ENCODE data around the gene KANSL2.
"Not testable (repeated sequence)": the region's sequence is repeated elsewhere in the genome, so short reads cannot be mapped to it uniquely, and the experiment has no call there.

KANSL2 gene, protein sequence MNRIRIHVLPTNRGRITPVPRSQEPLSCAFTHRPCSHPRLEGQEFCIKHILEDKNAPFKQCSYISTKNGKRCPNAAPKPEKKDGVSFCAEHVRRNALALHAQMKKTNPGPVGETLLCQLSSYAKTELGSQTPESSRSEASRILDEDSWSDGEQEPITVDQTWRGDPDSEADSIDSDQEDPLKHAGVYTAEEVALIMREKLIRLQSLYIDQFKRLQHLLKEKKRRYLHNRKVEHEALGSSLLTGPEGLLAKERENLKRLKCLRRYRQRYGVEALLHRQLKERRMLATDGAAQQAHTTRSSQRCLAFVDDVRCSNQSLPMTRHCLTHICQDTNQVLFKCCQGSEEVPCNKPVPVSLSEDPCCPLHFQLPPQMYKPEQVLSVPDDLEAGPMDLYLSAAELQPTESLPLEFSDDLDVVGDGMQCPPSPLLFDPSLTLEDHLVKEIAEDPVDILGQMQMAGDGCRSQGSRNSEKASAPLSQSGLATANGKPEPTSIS

DNA sequence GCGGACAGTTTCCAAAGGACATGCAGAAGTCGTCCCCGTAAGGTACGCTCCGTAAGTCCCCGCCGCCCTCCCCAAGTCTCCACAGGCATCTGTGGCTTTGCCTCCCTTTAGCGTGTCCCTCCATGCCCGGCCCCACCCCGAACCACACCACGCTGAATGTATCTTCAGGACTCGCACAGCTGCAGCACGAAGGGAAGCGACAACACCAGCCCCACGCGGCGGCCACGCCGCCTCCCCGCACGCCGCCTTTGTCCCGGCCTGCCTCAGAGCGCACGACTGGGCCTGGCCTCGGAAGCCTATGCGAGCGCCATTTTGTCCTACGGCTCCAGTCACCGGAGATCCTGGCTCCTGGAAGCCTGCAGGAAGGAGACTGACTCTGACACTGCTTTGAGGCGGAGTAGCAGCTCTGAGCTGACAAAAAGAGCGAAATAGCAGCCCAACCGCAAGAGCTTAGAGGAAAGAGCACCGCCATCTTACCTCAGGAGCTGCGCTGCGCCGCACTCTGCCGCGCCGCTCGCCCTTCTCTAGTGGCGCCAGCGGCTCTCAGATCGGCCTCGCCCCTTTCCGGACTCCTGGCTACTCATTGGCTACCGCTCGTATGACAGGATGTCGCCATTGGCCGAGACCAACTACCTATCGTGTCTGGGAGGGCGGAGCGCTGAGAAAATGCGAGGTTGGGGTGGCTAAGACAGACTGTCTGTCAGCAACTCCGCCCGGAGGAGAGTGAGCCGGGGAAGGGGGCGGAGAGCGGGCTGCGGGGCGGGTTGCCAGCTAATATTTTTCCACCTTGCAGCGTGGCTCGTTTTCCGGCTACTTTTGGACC is at the start of gene KANSL2:
KANSL2 (minus strand) TSS at position 529 of the 823 bp plus-strand sequence. CDS start 606 bp downstream, outside the sequence.
- DNase-seq (ENCODE audit: low spot score): peak; percentile 97

DNA sequence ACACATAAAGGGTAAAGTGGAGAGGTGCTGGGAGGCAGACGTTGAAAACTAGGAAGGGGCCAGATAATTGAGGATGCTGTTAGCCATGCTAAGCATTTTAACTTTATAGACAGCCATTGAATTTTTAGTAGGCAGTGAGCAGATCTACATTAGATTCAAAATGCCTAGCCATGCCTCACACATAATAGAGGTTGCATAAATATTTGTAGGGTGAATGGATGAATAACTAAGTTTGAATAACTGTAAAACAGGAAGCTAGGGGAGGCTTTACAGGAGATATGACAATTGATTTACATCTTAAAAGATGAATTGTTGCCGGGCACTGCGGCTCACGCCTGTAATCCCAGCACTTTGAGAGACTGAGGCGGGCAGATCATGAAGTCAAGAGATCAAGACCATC is 46.8 kb upstream of the KANSL2 start:
- DNase-seq (ENCODE audit: low spot score): no peak

DNA sequence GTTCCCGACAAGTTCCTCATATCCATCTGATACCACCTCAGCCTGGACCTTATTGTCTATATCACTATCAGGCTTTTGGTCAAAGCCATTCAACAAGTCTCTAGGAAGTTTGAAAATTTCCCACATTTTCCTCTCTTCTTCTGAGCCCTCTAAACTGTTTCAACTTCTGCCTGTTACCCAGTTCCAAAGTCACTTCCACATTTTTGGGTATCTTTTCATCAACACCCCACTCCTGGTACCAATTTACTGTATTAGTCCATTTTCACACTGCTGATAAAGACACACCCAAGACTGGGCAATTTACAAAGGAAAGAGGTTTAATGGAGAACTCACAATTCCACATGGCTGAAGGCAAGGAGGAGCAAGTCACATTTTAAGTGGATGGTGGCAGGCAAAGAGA is 38.7 kb upstream of the KANSL2 start:
- not testable (repeated sequence) for DNase-seq (ENCODE audit: low spot score)

DNA sequence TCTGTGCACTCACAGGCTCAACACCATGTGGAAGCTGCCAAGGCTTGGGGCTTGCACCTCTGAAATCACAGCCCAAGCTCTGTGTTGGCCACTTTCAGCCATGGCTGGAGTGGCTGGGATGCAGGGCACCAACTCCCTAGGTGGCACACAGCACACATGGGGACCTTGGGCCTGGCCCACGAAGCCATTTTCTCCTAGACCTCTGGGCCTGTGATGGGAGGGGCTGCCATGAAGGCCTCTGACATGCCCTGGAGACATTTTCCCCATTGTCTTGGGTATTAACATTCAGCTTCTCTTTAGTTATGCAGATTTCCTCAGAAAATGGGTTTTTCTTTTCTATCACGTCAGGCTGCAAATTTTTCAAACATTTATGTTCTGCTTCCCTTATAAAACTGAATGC is 38.1 kb upstream of the KANSL2 start:
- not testable (repeated sequence) for DNase-seq (ENCODE audit: low spot score)

DNA sequence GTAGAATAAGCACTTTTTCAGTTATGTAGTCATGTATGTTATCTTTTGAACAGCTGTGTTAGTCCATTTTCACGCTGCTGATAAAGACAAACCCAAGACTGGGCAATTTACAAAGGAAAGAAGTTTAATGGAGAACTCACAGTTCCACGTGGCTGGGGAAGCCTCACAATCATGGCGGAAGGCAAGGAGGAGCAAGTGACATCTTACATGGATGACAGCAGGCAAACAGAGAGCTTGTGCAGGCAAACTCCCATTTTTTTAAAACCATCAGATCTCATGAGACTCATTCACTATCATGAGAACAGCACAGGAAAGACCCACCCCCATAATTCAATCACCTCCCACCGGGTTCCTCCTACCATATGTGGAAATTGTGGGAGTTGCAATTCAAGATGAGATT is 37.0 kb upstream of the KANSL2 start:
- DNase-seq (ENCODE audit: low spot score): not testable (repeated sequence)

DNA sequence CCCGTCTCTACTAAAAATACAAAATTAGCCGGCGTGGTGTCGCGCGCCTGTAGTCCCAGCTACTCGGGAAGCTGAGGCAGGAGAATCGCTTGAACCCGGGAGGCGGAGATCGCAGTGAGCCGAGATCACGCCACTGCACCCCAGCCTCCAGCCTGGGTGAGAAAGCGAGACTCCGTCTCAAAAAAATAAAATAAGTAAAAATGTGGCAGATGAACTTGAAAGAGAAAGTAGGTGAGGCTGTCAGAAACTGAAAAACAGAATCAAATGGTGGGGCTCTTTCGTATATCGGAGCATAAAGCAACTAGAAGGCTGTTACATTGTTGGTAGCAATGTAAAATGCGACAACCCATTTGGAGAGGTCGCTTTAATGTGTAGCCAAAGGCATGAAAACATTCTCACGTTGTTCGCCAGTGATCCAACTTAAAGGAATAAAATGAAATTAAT is 35.2 kb upstream of the KANSL2 start:
- no peak for DNase-seq (ENCODE audit: low spot score)

DNA sequence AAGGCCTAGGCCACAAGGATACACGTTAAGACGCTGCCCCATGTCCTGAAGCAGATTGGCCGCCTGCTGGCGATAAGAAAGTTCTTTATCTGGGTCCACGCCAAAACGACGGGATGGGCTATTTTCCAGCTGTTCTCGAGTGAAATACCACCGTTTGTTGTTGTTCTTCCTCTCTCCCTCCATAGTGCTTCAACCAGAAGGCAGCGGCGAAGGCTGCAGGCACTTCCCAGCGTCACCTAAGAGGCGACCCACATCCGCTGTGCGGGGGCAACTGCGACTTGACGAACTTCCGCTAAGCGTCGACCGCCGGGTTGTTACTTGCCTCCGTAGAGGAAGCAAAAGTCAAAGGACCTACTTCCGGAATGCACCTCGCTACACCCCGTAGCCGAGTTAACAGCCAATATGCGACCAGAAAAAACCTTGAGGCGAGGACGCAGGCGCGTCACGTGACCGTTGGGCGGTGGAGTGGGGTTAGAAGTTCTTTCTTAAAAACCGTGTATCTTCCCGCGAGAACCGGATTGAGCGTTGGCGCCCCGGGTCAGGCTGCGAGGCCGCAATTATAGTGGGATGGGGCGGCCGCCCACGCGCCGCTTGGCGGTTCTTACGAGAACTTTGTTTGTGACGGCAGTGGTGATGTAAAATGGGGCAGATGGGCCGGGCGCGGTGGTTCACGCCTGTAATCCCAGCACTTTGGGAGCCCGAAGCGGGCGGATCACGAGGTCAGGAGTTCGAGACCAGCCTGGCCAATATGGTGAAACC is 34.6 kb upstream of the KANSL2 start, which contains the start of gene CCNT1:
CCNT1 (minus strand) TSS at position 215 of the 759 bp plus-strand sequence; CDS start at position 183, 32 bp downstream.
- DNase-seq (ENCODE audit: low spot score): peak; percentile 99

DNA sequence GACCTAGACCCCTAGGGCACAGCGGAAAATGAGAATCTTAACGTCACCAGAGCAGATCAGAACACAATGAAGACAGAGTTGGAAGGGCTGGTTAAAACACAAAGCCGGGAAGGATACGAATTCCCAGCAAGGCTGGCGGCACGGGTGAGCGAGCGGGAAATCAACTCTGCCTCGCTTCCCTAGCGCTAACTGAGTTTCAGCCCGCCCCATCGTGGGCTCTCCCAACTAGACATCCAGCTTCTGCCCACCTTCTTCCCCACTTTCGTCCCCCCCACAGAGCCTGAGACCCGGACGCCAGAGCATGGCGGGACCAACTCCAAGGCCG is 34.1 kb upstream of the KANSL2 start:
- no peak for DNase-seq (ENCODE audit: low spot score)

DNA sequence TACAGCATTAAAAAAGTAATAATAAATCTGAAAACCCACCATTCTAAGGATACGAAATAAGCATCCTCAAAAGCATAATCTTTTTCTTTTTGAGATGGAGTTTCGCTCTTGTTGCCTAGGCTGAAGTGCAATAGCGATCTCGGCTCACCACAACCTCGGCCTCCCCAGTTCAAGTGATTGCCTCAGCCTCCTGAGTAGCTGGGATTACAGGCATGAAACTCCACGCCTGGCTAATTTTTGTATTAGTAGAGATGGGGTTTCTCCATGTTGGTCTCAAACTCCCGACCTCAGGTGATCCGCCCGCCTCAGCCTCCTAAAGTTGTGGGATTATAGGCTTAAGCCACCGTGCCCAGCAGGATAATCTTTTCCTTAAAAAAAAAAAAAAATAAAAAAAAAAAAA is 30.2 kb upstream of the KANSL2 start:
- DNase-seq (ENCODE audit: low spot score): no peak

DNA sequence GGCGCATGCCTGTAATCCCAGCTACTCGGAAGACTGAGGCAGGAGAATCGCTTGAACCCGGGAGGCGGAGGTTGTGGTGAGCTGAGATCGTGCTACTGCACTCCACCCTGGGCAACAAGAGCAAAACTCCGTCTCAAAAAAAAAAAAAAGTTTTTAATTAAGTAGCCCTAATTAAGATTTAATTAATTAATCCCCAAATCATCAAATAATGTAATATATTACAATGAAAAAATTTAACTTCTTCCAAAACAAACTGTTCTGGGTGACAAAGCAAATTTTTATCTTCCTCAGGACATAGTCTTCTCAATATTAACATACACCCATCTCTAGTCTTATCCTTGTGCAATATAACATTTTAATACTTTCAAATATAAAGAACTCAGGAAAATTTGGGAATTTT is 16.8 kb upstream of the KANSL2 start:
- DNase-seq (ENCODE audit: low spot score): not testable (repeated sequence)

DNA sequence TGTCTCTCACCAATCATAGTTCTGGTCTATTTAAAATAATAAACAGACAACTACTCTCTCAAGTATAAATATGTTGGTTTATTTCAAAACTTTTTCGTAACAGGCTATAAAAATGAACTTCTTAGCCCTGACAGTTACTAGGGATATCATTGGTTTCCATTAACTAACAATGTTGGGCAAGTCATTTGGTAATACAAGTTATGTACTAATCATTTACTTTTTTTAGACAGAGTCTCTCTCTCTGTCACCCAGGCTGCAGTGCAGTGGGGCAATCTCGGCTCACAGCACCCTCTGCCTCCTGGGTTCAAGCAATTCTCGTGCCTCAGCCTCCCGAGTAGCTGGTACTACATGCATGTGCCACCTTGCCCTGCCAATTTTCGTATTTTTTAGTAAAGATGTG is 14.6 kb upstream of the KANSL2 start:
- no peak for DNase-seq (ENCODE audit: low spot score)

DNA sequence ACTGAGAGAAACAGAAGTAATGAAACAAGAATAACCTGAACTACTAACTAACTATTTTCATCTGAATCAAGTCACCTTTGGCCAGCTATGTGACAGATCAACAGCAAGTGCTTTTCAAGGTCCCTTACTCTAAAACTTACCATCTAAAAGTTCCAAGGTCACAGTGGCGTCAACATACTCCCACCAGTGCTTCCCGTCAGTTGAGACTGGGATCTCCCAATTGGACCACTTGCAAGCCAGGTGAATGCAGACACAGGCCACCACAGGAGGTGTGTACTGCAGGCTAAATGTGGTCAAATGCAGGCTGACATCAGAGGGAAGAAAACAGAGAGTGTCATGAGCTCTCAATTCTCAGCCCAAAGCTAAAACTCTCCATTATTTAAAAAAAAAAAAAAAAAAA is 13.8 kb upstream of the KANSL2 start:
- DNase-seq (ENCODE audit: low spot score): no peak

DNA sequence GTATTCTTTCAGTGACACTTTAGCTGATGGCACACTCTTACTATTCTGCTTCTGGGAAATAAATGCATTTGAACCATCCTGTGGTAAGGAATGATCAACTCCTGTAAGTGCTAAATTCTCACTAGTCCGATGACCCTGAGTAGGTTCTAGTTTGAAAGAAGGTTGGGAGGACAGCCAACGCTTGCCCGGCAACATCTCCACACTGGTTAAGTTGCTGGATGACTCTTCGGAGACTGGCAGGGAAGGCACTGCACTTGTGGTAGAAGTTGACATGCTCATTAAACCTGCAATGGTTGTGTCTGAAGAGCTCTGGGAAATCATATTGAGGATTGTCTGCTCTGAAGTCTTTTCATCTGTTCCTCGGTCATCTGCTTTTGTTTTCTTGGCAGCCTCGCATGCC is 12.0 kb upstream of the KANSL2 start:
- no peak for DNase-seq (ENCODE audit: low spot score)

DNA sequence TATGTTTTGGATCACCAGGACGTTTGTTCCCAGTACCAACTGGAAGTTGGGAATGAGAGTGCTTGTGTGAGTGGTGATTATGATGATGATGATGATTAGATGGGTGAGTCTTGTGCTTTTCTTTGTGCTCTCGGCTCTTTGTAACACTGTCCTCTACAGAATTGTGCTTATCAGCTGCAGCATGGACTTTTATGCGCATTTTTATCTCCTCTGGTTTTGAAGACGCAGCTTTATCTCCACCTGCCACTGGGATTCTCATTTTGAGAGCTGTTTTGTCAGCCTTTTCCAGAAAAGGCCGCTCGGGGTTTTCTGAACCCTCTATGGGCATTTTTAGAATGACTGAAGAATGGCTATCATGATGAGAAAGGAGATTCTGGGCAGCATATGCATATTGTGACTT is 11.5 kb upstream of the KANSL2 start:
- no peak for DNase-seq (ENCODE audit: low spot score)

DNA sequence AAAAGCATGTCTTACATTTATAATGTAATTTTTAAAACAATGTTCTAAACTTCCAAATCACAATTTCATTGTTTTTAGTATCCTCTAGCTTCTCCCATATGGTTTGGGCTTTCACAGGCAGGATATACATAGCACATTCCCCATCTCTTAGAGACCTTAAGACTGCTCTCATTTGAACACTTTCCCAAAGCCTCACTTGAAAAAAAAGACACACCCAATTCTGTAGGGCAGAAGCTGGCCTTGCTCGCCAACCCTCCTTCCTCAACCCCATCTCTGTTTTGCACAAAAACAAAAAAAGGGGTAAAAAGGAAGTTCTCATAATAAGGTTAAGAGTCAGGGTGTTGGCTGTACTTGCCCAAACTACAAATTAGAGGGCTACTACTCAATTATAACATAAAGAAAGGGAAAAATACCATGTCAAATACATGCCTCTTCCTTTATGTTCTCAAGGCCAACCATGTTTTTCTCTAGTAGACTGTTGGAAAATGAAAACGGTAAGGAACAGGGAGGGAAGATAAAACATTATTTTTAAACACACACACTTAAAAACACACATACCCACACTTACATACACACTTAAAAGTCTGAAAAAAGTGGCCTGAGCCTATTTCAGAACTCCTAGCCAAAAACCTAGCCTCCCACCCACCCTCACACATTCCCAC is 9.9 kb upstream of the KANSL2 start:
- no peak for DNase-seq (ENCODE audit: low spot score)

DNA sequence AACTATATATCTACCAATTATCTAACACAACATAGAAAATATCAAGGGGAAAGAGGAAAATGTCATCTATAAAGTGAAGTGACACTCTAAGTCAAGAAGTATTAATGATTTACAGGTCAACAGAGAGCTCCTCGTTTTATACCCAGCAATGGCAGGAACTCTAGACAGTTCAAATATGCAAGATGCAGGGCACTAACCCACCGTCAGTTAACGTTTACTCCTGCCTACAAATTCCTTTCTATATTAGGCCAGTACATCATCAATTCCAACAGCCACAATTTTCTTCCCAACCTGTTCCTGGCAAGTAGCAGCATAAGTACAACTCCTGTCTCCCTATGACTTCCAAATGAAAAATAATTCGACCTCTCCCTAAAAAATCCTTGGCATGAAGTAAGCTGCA is 9.0 kb upstream of the KANSL2 start:
- no peak for DNase-seq (ENCODE audit: low spot score)

DNA sequence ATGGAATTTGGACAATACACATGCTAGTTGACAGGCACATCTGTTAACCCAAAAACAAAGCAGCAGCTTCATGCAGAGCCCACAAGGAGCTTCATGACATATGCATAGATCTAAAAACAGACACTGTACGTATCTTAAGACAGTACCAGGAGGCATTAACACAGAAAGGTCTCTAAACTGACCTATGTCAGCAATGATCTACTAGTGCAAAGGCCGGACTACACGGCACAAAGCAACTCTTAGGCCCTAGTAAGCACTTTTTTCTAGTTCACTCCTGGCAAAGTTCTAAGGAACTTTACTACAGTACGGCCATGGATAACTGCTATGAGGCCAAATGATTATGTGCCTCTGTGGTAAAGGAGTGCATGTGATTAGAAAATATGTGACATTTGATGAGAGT is 8.4 kb upstream of the KANSL2 start:
- no peak for DNase-seq (ENCODE audit: low spot score)

DNA sequence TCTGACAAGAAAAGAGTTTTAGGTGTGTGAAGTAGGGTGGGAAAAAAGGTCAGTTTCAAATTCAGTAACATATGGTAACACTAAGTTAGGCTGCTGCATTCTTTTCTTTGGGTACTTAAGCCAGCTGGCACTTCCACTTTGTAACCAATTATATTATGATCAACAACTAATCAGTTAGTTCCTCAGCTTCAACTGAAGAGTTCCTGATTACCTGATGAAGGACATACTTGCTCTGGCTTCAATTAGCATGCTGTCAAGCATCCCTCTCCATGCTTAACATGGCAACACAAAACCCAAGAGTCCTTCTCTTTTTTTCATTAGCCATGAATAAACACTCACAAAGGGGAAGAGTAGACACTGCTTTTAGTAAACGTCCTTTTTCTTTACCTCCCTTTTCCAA is 6.8 kb upstream of the KANSL2 start:
- DNase-seq (ENCODE audit: low spot score): no peak

DNA sequence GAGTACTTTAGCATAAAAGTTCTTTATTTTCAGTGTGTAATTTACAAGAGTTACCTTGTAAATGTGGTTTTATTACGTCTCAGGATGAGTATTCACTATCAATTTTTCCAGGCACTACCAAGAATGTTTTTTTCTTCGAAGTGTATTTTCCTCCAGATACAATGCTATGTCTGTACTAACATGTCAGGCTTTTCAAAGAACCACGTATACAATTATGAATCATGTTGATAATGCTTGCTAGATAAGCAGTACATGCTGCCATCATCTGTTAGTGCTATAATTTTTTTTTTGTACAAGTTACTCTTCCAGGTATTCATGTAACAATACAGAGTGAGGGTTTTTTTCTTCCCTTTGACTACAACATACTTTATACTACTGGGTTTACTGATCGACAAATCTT is 5.6 kb upstream of the KANSL2 start:
- DNase-seq (ENCODE audit: low spot score): no peak

DNA sequence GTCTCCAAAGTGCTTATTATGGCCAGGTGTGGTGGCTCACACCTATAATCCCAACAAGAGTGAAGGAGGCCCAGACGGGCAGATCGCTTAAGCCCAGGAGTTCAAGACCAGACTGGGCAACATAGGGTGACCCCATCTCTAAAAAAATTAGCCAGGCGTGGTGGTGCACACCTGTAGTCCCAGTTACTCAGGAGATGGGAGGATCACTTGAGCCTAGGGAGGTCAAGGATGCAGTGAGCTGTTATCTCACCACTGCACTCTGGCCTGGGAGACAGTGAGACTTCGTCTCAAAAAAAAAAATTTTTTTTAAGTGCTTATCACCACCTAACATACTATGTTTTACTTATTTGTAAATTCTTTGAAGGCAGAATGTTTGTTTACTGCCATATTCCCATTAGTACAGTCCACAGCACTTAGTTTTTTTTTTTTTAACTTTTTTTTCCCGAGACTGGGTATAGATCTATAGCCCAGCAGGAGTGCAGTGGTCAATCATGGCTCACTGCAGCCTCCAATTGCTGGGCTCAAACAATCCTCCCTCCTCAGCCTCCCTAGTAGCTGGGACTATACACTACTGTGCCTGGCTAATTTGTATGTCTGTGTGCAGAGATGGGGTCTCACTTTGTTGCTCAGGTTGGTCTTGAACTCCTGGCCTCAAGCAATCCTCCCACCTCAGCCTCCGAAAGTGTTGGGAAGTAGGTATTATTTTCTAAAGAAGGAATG is 4.7 kb upstream of the KANSL2 start:
- no peak for DNase-seq (ENCODE audit: low spot score)

DNA sequence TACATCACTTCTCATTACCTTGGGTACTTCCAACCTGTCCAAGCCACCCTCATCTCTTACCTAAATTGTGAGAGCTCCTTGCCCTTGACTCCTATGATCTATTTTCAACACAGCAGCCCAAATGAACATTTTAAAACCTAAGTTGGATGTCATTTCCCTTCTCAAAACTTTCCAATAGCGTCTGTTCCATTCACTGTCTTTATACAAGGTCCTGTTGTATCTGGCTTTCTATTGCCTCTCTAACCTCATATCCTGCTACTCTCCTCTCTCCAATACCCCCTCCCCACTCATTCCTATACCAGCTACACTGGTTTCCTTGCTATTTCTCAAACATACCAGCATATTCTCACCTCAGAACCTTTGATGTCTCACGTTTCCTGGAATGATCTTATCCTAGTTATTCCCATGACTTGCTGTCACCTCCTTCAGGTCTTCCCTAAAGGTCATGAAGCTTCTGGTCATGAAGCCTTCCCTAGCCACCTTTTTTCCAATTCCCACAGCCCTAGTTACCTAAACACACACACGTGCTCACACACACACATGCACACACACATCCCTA is 4.1 kb upstream of the KANSL2 start:
- DNase-seq (ENCODE audit: low spot score): no peak
